Activated naive CD8-positive, alpha-beta T cell treated with anti-CD3 and anti-CD28 coated beads, Interleukin-2, amount 10 ng/mL, durations not matched to agents 7 days and 5 days (primary cell): ENCODE results near the gene MCM5. TPM values are rescaled to one million over a fixed set of nuclear protein-coding genes. Genes with fewer than 3 reads are reported as not detected.
"Not testable (repeated sequence)": the region's sequence is repeated elsewhere in the genome, so short reads cannot be mapped to it uniquely, and the experiment has no call there.

Experiments used
- ATAC-seq: fragments of 150-1000 bp; cut with Tn5 transposase; one replicate; pipeline ENCODE4 v1.10.0; 2021; ENCODE audit warnings: low read depth, moderate library complexity
- POLR2A ChIA-PET: fragments of 350-600 bp; sonication (Branson Sonifier 250); formaldehyde crosslinking; loops from one replicate; lab custom pipeline; 2021; ENCODE audit warnings: antibody characterized with exemption; lab: Charles Lee
- DNase-seq: peaks from one replicate; pipeline ENCODE4 v3.0.0; 2021
- H3K27ac Mint-ChIP-seq: one replicate; pipeline ENCODE4 v1.8.0; 2022; ENCODE audit warnings: mild to moderate bottlenecking, mixed read lengths
- H3K27me3 Mint-ChIP-seq: one replicate; pipeline ENCODE4 v1.8.0; 2022; ENCODE audit warnings: mild to moderate bottlenecking, moderate library complexity, mixed read lengths
- H3K36me3 Mint-ChIP-seq: one replicate; pipeline ENCODE4 v1.8.0; 2021; ENCODE audit warnings: mild to moderate bottlenecking, mixed read lengths
- H3K4me1 Mint-ChIP-seq: one replicate; pipeline ENCODE4 v1.8.0; 2021; ENCODE audit warnings: mixed read lengths
- H3K4me3 Mint-ChIP-seq: one replicate; pipeline ENCODE4 v1.8.0; 2022; ENCODE audit warnings: mild to moderate bottlenecking, moderate library complexity, mixed read lengths
- H3K9me3 Mint-ChIP-seq: one replicate; pipeline ENCODE4 v1.8.0; 2021; ENCODE audit warnings: mixed read lengths
- total RNA-seq, 2 experiments: library from RNA; stranded (reverse); gene quantifications; one replicate each; pipeline ENCODE4 v1.2.3, GENCODE V29; 2021

Gene MCM5
- 100 to 1,000 TPM; 194 to 221 TPM for total RNA-seq

DNA sequence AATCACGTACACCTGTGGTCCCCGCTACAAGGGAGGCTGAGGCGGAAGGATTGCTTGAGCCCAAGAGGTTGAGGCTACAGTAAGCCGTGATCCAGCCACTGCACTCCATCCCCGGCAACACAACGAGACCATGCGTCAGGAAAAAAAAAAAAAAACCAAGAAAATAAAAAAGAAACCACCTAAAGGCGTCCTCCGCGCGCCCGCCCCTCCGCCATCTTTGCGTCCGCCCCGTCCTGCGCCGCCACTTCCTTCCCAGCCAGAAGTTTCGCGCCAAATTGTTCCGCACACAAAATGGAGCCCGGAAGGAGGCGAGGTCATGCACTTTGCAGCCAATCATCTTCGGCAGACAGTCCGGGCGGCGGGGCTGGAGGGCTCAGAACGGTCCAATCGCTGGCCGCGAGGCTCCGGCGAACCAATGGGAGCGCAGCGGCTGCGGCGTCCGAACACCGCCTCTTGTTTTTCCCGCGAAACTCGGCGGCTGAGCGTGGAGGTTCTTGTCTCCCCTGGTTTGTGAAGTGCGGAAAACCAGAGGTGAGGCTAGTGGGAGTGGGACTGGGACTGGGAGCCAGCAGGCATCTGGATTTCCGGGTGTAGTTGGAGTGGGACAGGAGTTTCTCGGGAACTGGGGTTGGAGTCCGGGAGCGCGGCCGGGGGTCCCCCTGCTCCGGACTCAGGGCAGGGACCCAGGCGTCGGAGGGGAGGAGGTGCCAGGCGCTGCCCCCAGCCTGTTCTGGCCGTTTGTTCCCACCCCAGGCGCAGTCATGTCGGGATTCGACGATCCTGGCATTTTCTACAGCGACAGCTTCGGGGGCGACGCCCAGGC, at the start of gene MCM5:
TSS of gene MCM5 (plus strand) at position 463 of the 823 bp plus-strand sequence. CDS start at position 762, 299 bp downstream.
- Mint-ChIP-seq H3K4me3 (peak within 1 kb of the TSS; percentile 99), H3K27ac (peak within 1 kb of the TSS; percentile 97), H3K9me3 (no peaks in the 10 kb centered on the region), H3K36me3 (peaks cover 28% of the 10 kb centered on the region), H3K27me3 (no peaks in the 10 kb centered on the region), H3K4me1 (peaks cover 27% of the 10 kb centered on the region)
- DNase-seq (peak; percentile 94), ATAC-seq (peak; percentile 100)
- POLR2A ChIA-PET = interaction anchor here (0.6 to 1.3 kb wide), 5 partner anchors 10 to 32 kb away, joined by 3 to 5 read pairs (median 4); no protein-coding TSS in a partner anchor

DNA sequence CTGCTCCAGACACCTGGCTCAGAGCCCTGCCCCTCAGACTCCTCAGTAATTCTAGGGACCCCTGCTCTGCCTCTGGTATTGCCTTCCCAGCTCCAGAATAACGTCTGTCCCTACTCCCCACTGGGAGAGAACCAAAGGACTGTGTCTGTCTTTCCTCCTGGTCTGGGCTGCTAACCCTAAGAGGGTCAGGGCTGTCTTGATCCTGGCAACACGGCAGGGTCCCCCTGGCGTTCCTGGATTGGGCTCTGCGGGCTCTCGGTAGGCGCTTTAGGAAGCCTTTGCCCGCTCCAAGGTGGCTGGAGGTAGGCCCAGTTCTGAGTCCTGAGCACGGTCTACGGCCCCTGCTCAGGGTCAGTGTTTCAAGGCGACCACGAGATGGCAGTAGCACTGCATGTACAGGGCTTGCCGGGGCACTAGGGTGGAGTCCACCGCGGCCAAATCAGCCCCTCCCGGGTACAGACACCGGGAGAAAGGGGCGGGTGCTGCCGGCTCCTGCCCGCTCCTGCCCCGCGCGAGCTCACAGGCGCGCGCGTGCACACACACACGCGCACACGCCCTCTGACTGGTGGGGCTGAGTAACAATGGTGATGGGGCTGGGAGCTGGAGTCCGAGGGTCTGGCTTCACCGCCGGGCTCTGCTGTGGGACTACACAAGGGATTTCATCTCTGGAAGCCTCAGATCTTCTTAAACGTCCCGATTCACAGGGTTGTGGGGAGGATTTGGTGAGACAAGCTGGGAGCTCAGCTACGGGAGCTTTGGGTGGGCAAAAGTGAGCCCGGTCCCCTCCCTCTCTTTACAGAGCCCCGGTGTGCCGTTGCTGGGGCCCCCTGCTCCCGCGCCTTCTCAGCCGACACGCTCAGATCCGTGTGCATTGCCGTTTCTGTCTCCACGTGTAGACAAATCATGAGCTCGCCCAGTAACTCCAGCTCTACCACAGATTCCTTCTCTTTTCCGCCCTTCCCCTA, 49.1 kb upstream of the MCM5 start:
- DNase-seq (peak; percentile 86), ATAC-seq (peak; percentile 91)
- Mint-ChIP-seq H3K27ac (peak overlapping the region; percentile 58), H3K9me3 (no peaks in the 10 kb centered on the region), H3K36me3 (no peaks in the 10 kb centered on the region), H3K4me3 (peak overlapping the region; percentile 81), H3K4me1 (peaks cover 17% of the 10 kb centered on the region), H3K27me3 (peaks cover 2% of the 10 kb centered on the region)
- POLR2A ChIA-PET = interaction anchor here (1.0 to 1.1 kb wide), 2 partner anchors 232 to 269 kb away, joined by 3 read pairs; no protein-coding TSS in a partner anchor

DNA sequence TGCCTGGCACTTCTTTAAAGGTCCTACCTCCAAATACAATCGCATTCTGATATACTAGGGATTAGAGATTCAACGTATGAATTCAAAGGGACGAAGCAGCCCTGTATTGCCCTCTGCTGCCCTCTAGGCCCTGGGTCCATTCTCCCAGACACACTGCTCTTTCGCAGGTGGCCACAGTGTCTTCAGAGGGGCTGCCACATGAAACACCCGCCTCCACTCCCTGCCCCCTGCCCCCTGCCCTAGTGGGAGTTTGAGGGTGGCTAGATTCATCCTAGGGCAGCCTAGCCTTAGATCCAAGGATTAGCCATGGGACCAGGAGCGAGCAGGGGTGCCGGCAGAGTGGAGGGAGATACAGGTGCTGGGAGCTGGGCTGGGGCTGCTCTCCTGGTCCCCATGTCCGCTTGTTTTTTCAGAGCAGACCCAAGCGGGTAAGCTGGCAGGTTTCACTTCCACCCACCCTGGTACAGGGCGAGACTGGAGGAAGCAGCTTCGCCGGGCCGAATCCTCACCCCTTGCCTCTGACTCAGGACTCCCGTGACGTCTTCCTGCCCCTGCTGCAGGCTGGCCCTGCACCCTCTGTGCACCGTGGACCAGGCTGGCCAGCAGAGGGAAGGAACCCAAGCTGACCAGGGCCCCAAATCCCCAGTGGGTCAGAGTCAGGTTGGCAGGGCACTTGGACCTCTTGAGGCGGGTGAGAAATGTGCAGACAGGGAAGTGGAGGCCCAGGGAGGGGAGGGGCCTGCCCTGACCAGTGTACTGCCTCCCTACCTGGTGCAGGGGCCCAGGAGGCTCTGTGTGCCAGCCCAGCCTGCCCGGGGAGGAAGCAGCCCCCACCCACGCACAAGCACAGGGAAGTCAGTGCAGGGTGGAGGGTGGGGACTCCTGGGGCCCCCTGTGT, 47.5 kb upstream of the MCM5 start:
- Mint-ChIP-seq H3K4me3 (peak overlapping the region; percentile 58), H3K4me1 (peaks cover 17% of the 10 kb centered on the region), H3K36me3 (no peaks in the 10 kb centered on the region), H3K27ac (peak overlapping the region; percentile 79), H3K27me3 (peaks cover 8% of the 10 kb centered on the region), H3K9me3 (no peaks in the 10 kb centered on the region)
- ATAC-seq = peak; percentile 35
- POLR2A ChIA-PET = interaction anchor here (0.7 to 0.8 kb wide), 2 partner anchors 28 to 713 kb away, joined by 3 to 4 read pairs; no protein-coding TSS in a partner anchor
- peak; percentile 51 for DNase-seq

DNA sequence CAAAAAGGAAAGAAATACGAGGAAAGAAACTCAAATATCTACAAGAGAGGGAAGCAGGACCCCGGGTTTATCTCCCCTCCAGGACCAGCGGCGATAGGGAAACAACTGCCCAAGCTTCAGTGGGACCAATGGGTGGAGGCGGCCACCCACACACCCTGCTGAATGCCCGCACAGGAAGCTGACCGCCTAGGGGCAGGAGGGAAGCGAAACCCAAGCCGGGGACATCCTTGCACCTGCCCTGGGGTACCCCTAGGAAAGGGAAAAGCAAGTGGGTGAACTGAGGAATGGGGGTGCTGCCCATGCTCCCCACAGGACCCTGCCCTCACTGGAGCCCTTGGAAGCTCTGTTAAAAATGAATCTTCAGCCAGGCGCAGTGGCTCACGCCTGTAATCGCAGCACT, 46.6 kb upstream of the MCM5 start:
- H3K9me3 Mint-ChIP-seq = no peaks in the 10 kb centered on the region
- no peak overlapping the region for H3K27ac Mint-ChIP-seq
- DNase-seq = no peak
- POLR2A ChIA-PET = interaction anchor here (0.7 kb wide), 1 partner anchor 563 kb away, joined by 3 read pairs; no protein-coding TSS in a partner anchor
- H3K27me3 Mint-ChIP-seq = peaks cover 8% of the 10 kb centered on the region
- H3K36me3 Mint-ChIP-seq = no peaks in the 10 kb centered on the region
- no peak overlapping the region for H3K4me3 Mint-ChIP-seq
- no peak for ATAC-seq
- H3K4me1 Mint-ChIP-seq = peaks cover 20% of the 10 kb centered on the region

DNA sequence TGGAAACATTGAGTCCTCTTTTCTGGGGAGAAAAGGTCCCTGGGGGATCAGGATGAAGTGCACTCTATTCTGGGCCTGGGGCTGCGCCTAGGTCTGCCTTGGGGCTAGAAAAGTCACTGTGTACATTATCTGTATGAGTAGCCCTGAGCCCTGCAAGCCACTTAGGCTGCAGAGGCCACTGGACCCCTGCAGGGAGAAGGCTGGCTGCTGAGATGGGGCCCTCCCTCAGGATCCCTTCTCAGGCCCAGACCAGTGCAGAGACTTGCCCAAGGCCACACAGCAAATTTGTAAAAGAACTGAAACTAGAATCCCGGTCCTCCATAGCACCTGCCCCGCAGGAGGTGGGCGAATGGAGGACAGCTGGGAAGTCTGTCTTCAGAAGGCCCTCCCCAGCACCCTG, 45.9 kb upstream of the MCM5 start:
- ATAC-seq = no peak
- Mint-ChIP-seq H3K27me3 (peaks cover 8% of the 10 kb centered on the region), H3K36me3 (no peaks in the 10 kb centered on the region), H3K4me1 (peaks cover 20% of the 10 kb centered on the region), H3K4me3 (no peak overlapping the region), H3K9me3 (no peaks in the 10 kb centered on the region), H3K27ac (no peak overlapping the region)
- POLR2A ChIA-PET = no interaction called here
- DNase-seq = no peak

DNA sequence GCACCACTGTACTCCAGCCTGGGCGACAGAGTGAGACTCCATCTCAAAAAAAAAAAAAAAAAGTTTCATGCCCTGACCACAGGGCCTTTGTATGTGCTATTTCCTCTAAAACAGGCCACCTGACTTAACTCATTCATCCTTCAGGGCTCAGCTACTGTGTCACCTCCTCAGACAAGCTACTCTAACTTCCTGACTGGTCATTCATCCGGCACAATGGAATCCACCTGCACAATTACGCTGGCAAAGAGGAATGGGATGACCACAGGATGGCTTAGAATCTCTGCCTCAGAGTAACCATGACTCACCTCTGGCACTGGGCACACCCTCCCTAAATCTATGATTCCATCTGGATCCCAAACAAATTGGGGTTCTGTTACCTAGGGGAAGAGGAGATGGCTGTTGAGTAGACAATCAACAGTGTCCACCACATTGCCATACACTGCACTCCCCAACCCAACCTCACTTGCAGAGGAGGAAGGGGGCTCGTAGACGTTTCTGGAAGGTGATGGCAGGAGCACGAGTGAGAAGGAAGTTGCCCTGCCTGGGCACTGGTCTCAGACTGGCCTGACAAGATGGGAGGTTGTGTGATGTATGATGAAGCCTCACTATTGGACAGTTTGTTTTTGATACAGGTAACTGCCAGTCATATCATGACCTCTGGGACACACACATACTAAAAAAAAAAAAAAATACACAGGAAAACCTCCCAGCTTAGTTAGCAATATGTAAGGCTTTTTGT, 41.9 kb upstream of the MCM5 start:
- H3K9me3 Mint-ChIP-seq = no peaks in the 10 kb centered on the region
- no peak for DNase-seq
- H3K27me3 Mint-ChIP-seq = peaks cover 11% of the 10 kb centered on the region
- peaks cover 4% of the 10 kb centered on the region for H3K4me1 Mint-ChIP-seq
- POLR2A ChIA-PET = no interaction called here
- ATAC-seq = no peak
- H3K27ac Mint-ChIP-seq = no peak overlapping the region
- H3K4me3 Mint-ChIP-seq = no peak overlapping the region
- no peaks in the 10 kb centered on the region for H3K36me3 Mint-ChIP-seq

DNA sequence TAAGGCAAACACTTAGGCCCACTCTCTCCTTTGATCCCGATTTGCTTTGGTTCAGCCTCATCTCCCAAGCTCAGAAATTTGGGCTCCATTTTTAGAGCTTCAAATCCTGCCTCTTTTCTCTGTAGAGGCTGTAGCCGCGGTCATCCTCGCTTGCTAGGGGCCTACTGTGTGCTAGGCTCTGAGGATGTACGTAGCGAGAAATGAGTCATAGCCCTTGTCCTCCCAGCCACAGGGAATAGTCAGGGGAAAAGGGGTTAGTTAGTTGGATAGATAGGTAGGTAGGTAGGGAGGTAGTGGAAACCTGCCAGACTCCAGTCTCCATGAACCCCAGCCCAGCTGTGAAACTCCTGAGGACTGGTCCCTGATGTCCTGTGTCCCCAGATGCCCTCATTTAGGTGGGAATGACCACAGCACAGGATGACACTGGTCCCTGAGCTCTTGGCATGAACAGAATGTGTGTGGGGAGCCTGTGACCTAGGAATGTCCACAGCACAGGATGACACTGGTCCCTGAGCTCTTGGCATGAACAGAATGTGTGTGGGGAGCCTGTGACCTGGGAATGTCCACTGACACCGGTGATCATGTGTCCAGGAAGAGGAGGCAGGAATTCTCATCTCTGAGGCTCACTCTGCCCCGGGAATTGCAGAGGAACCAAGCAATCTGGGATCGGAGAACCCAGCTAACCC, 40.4 kb upstream of the MCM5 start:
- Mint-ChIP-seq H3K4me3 (no peak overlapping the region), H3K27ac (no peak overlapping the region), H3K27me3 (peaks cover 11% of the 10 kb centered on the region), H3K9me3 (no peaks in the 10 kb centered on the region), H3K36me3 (no peaks in the 10 kb centered on the region), H3K4me1 (peaks cover 2% of the 10 kb centered on the region)
- no peak for DNase-seq
- ATAC-seq = no peak
- POLR2A ChIA-PET = interaction anchor here (0.6 kb wide), 1 partner anchor 29 kb away, joined by 3 read pairs; no protein-coding TSS in a partner anchor

DNA sequence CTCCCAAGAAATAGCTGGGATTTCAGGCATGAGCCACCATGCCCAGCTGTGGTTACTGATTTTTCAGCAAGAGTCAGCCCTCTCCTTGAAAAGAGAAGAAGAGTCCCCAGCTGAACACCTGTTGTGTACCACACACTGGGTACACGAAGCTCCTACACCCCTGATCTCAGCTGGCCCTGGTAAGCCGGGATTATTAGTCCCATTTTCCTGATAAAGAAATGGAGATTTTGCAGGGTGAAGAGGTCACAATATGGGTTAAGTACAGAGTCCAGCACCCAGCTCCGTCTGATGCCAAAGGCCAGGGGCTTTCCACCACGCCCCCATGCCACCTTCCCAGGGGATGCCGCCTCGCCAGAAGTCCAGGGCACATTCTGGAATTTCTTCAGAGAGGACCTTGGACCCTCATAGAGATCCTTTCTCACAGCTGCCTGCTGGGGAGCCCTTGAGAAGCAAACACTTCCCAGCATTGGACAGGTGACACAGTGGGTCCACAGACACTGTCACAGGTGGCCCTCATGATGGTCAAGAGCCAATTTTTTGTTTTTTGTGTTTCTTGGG, 38.9 kb upstream of the MCM5 start:
- no peak overlapping the region for H3K27ac Mint-ChIP-seq
- ATAC-seq (no peak), DNase-seq (no peak)

DNA sequence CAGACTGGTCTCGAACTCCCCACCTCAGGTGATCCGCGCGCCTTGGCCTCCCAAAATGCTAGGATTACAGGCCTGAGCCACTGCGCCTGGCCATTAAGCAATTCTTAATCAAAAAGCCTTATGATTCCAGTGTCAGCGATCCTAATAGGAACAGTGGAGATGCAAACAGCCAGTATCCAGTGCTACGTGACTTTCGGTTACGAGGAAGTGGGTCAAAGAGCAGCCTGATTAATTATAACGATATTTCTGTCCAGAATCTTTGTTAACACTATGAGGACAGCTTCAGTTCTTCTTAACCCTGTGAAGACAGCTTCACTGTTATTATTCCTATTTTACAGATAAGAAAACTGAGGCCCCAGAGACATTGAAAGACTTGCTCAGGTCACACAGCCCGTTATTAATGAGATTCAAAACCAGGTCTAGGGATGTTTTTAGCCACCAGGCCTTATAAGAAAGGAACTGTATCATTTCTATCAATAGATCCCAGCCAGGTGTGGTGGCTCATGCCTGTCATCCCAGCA, 36.3 kb upstream of the MCM5 start:
- no peaks in the 10 kb centered on the region for H3K36me3 Mint-ChIP-seq
- POLR2A ChIA-PET = no interaction called here
- H3K4me3 Mint-ChIP-seq = no peak overlapping the region
- ATAC-seq (no peak), DNase-seq (no peak)
- H3K4me1 Mint-ChIP-seq = peaks cover 1% of the 10 kb centered on the region
- no peaks in the 10 kb centered on the region for H3K9me3 Mint-ChIP-seq
- no peak overlapping the region for H3K27ac Mint-ChIP-seq
- H3K27me3 Mint-ChIP-seq = peaks cover 15% of the 10 kb centered on the region

More for the DNA sequence above, 38.9 kb upstream of the MCM5 start:
- POLR2A ChIA-PET = no interaction called here
- H3K27me3 Mint-ChIP-seq = peaks cover 15% of the 10 kb centered on the region
- no peaks in the 10 kb centered on the region for H3K9me3 Mint-ChIP-seq
- no peak overlapping the region for H3K4me3 Mint-ChIP-seq
- no peaks in the 10 kb centered on the region for H3K36me3 Mint-ChIP-seq
- peaks cover 2% of the 10 kb centered on the region for H3K4me1 Mint-ChIP-seq

DNA sequence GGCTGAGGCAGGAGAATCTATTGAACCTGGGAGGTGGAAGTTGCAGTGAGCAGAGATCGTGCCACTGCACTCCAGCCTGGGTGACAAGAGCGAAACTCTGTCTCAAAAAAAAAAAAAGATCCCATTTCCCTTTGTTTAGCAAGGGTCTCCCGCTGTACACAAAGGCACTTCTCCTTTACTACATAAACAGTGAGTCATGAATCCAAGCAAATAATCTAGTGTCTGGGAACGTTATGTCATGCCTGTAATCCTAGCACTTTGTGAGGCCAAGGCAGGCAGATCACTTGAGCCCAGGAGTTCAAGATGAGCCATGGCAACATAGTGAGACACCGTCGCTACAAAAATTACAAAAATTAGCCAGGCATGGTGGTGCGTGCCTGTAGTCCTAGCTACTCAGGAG, 35.7 kb upstream of the MCM5 start:
- POLR2A ChIA-PET, H3K4me3 Mint-ChIP-seq, H3K27ac Mint-ChIP-seq, DNase-seq, ATAC-seq, H3K4me1 Mint-ChIP-seq, H3K36me3 Mint-ChIP-seq, H3K9me3 Mint-ChIP-seq: not testable (repeated sequence)
- peaks cover 18% of the 10 kb centered on the region for H3K27me3 Mint-ChIP-seq

DNA sequence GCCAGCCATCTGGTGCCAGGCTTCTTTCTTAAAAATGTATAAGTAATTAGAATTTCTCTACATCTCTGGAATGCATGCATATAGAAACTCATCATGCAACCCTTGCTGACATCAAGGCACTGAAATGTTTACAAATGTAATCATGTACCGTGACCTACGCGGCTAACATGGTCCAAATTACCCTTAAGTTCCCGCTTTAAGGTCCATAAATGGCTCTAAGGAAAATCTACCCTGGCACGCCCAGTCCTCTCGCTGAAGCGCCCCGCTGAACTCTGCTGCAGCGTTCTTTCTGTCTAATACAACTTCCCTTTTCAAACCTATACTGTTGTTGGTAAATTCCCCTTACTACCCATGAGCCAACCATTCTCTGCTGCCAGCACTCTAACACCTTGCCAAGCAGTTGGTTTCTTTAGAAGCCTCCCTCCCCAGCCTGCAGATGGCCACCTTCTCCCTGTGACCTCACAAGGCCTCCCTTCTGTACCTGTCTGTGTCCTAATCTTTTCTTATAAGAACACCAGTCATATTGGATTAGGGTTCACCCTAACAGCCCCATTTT, 32.5 kb upstream of the MCM5 start:
- H3K4me1 Mint-ChIP-seq = peaks cover 5% of the 10 kb centered on the region
- ATAC-seq = no peak

More for the DNA sequence above, 32.5 kb upstream of the MCM5 start:
- no peak overlapping the region for H3K4me3 Mint-ChIP-seq
- H3K27me3 Mint-ChIP-seq = peaks cover 33% of the 10 kb centered on the region
- no peak for DNase-seq
- POLR2A ChIA-PET = no interaction called here
- no peaks in the 10 kb centered on the region for H3K9me3 Mint-ChIP-seq
- no peak overlapping the region for H3K27ac Mint-ChIP-seq
- H3K36me3 Mint-ChIP-seq = no peaks in the 10 kb centered on the region
